HepG2 (cell line): ENCODE results near the gene CGREF1. TPM values are rescaled to one million over a fixed set of nuclear protein-coding genes. Genes with fewer than 3 reads are reported as not detected.

Experiments used
- ATAC-seq: fragments of 200-7000 bp; cut with Tn5 transposase; 3 replicates; pipeline ENCODE4 v1.9.1; 2020; ENCODE audit warnings: mild to moderate bottlenecking, moderate library complexity
- BruUV-seq: library from RNA; stranded (reverse); fragments of 400-500 nt; replicated peaks from 2 replicates; lab custom pipeline; 2021; lab: Mats Ljungman, UMichigan
- CTCF ChIA-PET: fragments of 300-600 bp; formaldehyde crosslinking; extraction: SDS; loops from one replicate; lab custom pipeline; 2021; ENCODE audit warnings: low total read pairs, inconsistent platforms, low intra/inter-chr PET ratio; lab: Yijun Ruan, JAX
- POLR2A ChIA-PET: fragments of 350-600 bp; sonication (Branson Sonifier 250); formaldehyde crosslinking; loops from one replicate; lab custom pipeline; 2020; ENCODE audit warnings: antibody characterized with exemption, inconsistent platforms; lab: Yijun Ruan, JAX
- DNase-seq: peaks from one replicate; pipeline ENCODE4 v3.0.0-alpha.2; 2015; ENCODE audit warnings: low spot score
- FAIRE-seq: peaks from 3 replicates; lab custom pipeline; 2011; peaks lifted over from hg19 to GRCh38; lab: Jason Lieb, UNC
- H2AFZ ChIP-seq: one replicate; pipeline ENCODE4 v1.6.1; 2011; ENCODE audit warnings: low read length, inconsistent platforms
- H3K27ac ChIP-seq: fragments of 300-600 bp; 3 replicates; pipeline ENCODE4 v1.8.0; 2011; ENCODE audit warnings: mixed run types, mild to moderate bottlenecking, mixed read lengths, low read length, inconsistent platforms; ENCODE audit not compliant: insufficient read depth; ENCODE audit errors: extremely low read length
- H3K27me3 ChIP-seq, 2 experiments: fragments of 200-600 bp in 1 of 2; 2 replicates in 1 of 2; 3 replicates in 1 of 2; pipeline versions ENCODE4 v1.6.0 to v1.8.0; 2011; ENCODE audit warnings: low read length in 2 of 2, mild to moderate bottlenecking in 2 of 2, moderate library complexity in 2 of 2, inconsistent platforms in 1 of 2; ENCODE audit not compliant: insufficient read depth in 2 of 2, control insufficient read depth in 1 of 2
- H3K36me3 ChIP-seq, 2 experiments: fragments of 200-600 bp in 1 of 2; replicated peaks in 1 of 2; 2 replicates in 1 of 2; 3 replicates in 1 of 2; pipeline versions ENCODE4 v1.5.1 to v1.8.0; 2011; ENCODE audit warnings: low read length in 2 of 2, inconsistent platforms in 1 of 2; ENCODE audit not compliant: insufficient read depth in 2 of 2, control insufficient read depth in 1 of 2
- H3K4me1 ChIP-seq: 2 replicates; pipeline ENCODE4 v1.5.1; 2012; ENCODE audit warnings: low read length, inconsistent platforms; ENCODE audit not compliant: insufficient read depth
- H3K4me2 ChIP-seq: 2 replicates; pipeline ENCODE4 v1.6.0; 2011; ENCODE audit warnings: low read depth, low read length, inconsistent platforms
- H3K4me3 ChIP-seq, 3 experiments: fragments of 200-600 bp in 1 of 3; sonication (generic), shearing (Covaris generic) in 1 of 3; replicated peaks in 1 of 3; 2 replicates each; pipeline ENCODE4 v1.5.1; 2011 to 2016; ENCODE audit warnings: low read length in 3 of 3, inconsistent platforms in 2 of 3, low read depth in 2 of 3, mild to moderate bottlenecking in 2 of 3, control low read depth in 1 of 3, mixed read lengths in 1 of 3; ENCODE audit not compliant: insufficient read depth in 1 of 3
- H3K79me2 ChIP-seq: one replicate; pipeline ENCODE4 v1.6.1; 2011; ENCODE audit warnings: low read length, inconsistent platforms; ENCODE audit not compliant: insufficient read depth
- H3K9ac ChIP-seq: 2 replicates; pipeline ENCODE4 v1.6.0; 2011; ENCODE audit warnings: mild to moderate bottlenecking, low read depth, low read length, inconsistent platforms; ENCODE audit not compliant: insufficient read depth
- H3K9me3 ChIP-seq: 2 replicates; pipeline ENCODE4 v1.5.1; 2012; ENCODE audit warnings: mild to moderate bottlenecking, low read length
- H4K20me1 ChIP-seq: 2 replicates; pipeline ENCODE4 v1.6.0; 2011; ENCODE audit warnings: inconsistent platforms, mild to moderate bottlenecking, low read length, moderate library complexity; ENCODE audit not compliant: insufficient read depth
- HMG20A ChIP-seq: IDR thresholded peaks from 2 replicates; pipeline ENCODE4 v1.6.1; 2016; ENCODE audit warnings: borderline replicate concordance
- HNF4A ChIP-seq: sonication (generic); formaldehyde crosslinking; IDR thresholded peaks from 2 replicates; pipeline ENCODE4 v1.4.0; 2020; ENCODE audit warnings: missing genetic modification reagents
- MYNN ChIP-seq: sonication (generic); formaldehyde crosslinking; IDR thresholded peaks from 2 replicates; pipeline ENCODE4 v1.4.0; 2020; ENCODE audit warnings: mild to moderate bottlenecking, low read depth, missing genetic modification reagents
- NFATC3 ChIP-seq: sonication (generic); formaldehyde crosslinking; IDR thresholded peaks from 2 replicates; pipeline ENCODE4 v1.5.1; 2020; ENCODE audit warnings: mild to moderate bottlenecking, missing genetic modification reagents
- NONO ChIP-seq, 2 experiments: fragments of 450-650 bp in 1 of 2; sonication (generic) in 1 of 2; formaldehyde crosslinking in 1 of 2; IDR thresholded peaks in 1 of 2; conservative IDR thresholded peaks in 1 of 2; 2 replicates each; pipeline versions ENCODE4 v1.6.1 to v1.8.0; 2017 to 2022; ENCODE audit warnings: mild to moderate bottlenecking in 1 of 2, missing genetic modification reagents in 1 of 2, moderate library complexity in 1 of 2
- SMAD1 ChIP-seq: sonication (generic); formaldehyde crosslinking; IDR thresholded peaks from 2 replicates; pipeline ENCODE4 v1.4.0; 2020; ENCODE audit warnings: missing genetic modification reagents, low read depth, mild to moderate bottlenecking, borderline replicate concordance
- TBX2 ChIP-seq: sonication (generic); formaldehyde crosslinking; IDR thresholded peaks from 2 replicates; pipeline ENCODE4 v1.5.0; 2020; ENCODE audit warnings: missing genetic modification reagents, mild to moderate bottlenecking, borderline replicate concordance
- TSC22D2 ChIP-seq: sonication (generic); formaldehyde crosslinking; IDR thresholded peaks from 2 replicates; pipeline ENCODE4 v1.5.1; 2020; ENCODE audit warnings: missing genetic modification reagents, mild to moderate bottlenecking, borderline replicate concordance
- ZNF260 ChIP-seq: sonication (generic); formaldehyde crosslinking; IDR thresholded peaks from 2 replicates; pipeline ENCODE4 v1.4.0; 2020; ENCODE audit warnings: missing genetic modification reagents, low read depth, mild to moderate bottlenecking, borderline replicate concordance
- ZNF550 ChIP-seq: sonication (generic); formaldehyde crosslinking; IDR thresholded peaks from 2 replicates; pipeline ENCODE4 v1.4.0; 2020; ENCODE audit warnings: mild to moderate bottlenecking, missing genetic modification reagents, borderline replicate concordance
- WGBS: methylation state at CpG from one replicate; pipeline ENCODE4 v1.1.6; 2017; ENCODE audit warnings: low lambda C conversion rate; 5-methylcytosine and 5-hydroxymethylcytosine counted together
- in situ Hi-C: cut with HindIII; loops from 2 replicates; pipeline ENCODE4 v1.10.0; 2017; ENCODE audit warnings: low pct_unique_long_range_greater_than_20kb; ENCODE audit not compliant: extremely low pct_ligation_motif_present
- intact Hi-C: fragments of 100-400 bp; cut with micrococcal nuclease; formaldehyde crosslinking; loops from one replicate; pipeline ENCODE4 v1.10.0; 2022; ENCODE audit not compliant: unreplicated experiment
- polyA plus RNA-seq, 8 experiments: library from polyadenylated mRNA; depleted of rRNA in 3 of 8; stranded (reverse) in 7 of 8; unstranded in 1 of 8; fragments of >200 nt; fragmentation: Illumina TruSeq in 4 of 8; extraction: Trizol in 4 of 8; gene quantifications; 2 replicates each; pipeline versions ENCODE4 v1.2.1 to v1.2.3, GENCODE V29; 2011 to 2016; ENCODE audit warnings: low read depth in 4 of 8, missing spikeins in 1 of 8, mixed read lengths in 1 of 8; ENCODE audit not compliant: insufficient read depth in 1 of 8
- total RNA-seq, 5 experiments: library from RNA; depleted of rRNA; stranded (reverse); fragments of >200 nt; fragmentation: Illumina TruSeq; extraction: Trizol; gene quantifications; 2 replicates each; pipeline ENCODE4 v1.2.3, GENCODE V29; 2016; ENCODE audit warnings: low read depth in 1 of 5

The CGREF1 gene
- total and polyA plus RNA-seq, 2 of the 13 experiments (the other 11 are each of a cell fraction or from before 2014, with no cell fraction given): 13.9 to 23.4 TPM

DNA sequence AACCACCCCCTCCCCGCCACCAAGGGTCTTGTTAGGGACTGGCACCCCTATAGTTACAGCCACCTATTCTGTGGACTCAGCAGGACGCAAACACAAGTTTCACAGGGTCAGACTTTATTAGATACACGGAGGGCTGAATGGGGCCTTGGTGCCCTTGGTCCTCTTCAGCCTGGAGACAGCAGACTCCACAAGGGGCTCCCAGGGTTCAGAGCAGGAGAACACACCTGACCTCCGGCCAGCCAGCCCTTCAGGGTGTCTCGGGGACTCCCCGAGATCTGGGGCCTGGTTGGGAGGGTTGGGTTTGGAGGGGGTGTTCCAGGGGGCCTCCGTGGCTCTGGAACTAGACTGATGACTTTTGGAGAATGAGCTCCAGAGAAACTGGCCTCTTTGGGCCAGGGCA lies 17.8 kb upstream of the CGREF1 start:
- Histone ChIP-seq H3K27ac (no peak overlapping the region), H3K79me2 (peaks cover 22% of the 10 kb centered on the region), H2AFZ (no peak overlapping the region), H3K9ac (no peak overlapping the region), H3K9me3 (no peaks in the 10 kb centered on the region), H4K20me1 (no peaks in the 10 kb centered on the region; the same call in 1 of the 2 replicates), H3K4me2 (no peak overlapping the region), H3K27me3 (peaks cover 6 to 21% of the 10 kb centered on the region in 2 experiments; a peak in 3 of 5 replicates), H3K4me3 (no peak overlapping the region), H3K36me3 (peaks cover 10 to 17% of the 10 kb centered on the region in 2 experiments), H3K4me1 (peaks cover 47% of the 10 kb centered on the region)
- no peak for ATAC-seq
- intact Hi-C loops (no loop called here), in situ Hi-C loops (no loop called here)
- DNase-seq: no peak
- no peak for FAIRE-seq
- TF ChIP-seq TBX2 (CRISPR knock-in tag) (0 out of 2 replicates have a peak, but pooled peaks have one; percentile 11), NFATC3 (CRISPR knock-in tag) (no peak), SMAD1 (CRISPR knock-in tag) (0 out of 2 replicates have a peak, but pooled peaks have one; percentile 11)
- BruUV-seq: no TSS peak
- 82% methylated on average over 5 of the region's 7 CpGs for WGBS
- CTCF ChIA-PET: no interaction called here
- POLR2A ChIA-PET: interaction anchor here (0.6 to 2.2 kb wide), 2 partner anchors 14 to 116 kb away, joined by 3 to 7 read pairs; partner anchors contain the start of gene ABHD1

DNA sequence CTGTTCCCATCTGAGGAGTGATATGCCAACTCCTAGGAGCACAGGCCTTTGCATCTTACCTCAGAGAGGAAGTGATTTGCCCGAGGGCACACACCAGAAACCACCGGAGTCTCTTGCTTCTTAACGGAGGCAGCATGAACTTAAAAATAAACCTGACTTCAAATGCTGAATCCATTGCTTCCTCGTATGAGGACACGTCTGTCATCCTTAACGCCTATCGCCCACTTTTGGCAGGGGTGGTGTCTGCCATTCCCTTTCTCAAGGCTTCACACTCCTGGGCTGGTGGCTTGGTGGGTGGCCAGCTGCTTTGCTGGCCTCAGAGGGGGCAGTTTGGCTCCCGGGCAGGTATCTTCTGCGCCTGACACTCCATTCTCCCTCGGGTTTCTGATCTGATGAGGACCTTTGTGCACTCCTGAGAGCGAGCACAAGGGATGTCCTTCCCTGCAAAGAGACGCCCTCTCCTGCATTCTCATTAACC lies 16.6 kb upstream of the CGREF1 start:
- H3K4me1 ChIP-seq: peaks cover 53% of the 10 kb centered on the region
- no peak overlapping the region for H3K4me3 ChIP-seq
- FAIRE-seq (peak; percentile 15), DNase-seq (no peak), ATAC-seq (no peak)
- no peak overlapping the region for H3K9ac ChIP-seq
- intact Hi-C loops: loop anchor here (2.0 kb wide), 1 partner anchor 55 kb away; no protein-coding TSS in a partner anchor
- no peaks in the 10 kb centered on the region for H3K9me3 ChIP-seq
- H3K36me3 ChIP-seq: peaks cover 20 to 29% of the 10 kb centered on the region in 2 experiments
- no peak overlapping the region for H3K27ac ChIP-seq
- TF ChIP-seq HMG20A (CRISPR knock-in tag) (no peak), ZNF550 (0 out of 2 replicates have a peak, but pooled peaks have one; percentile 46), MYNN (CRISPR knock-in tag) (no peak), ZNF260 (0 out of 2 replicates have a peak, but pooled peaks have one; percentile 45), NONO (IDR thresholded peaks at IDR 0.05) (no peak), NONO (CRISPR knock-in tag; conservative IDR thresholded peaks at IDR 0.05) (no peak), TSC22D2 (no peak), HNF4A (no peak)
- ChIA-PET POLR2A (interaction anchor here (1.4 to 1.6 kb wide), 2 partner anchors 13 to 33 kb away, joined by 4 read pairs; partner anchors contain the start of gene TCF23), CTCF (no interaction called here)
- no peak overlapping the region for H3K4me2 ChIP-seq
- 91% methylated on average over 12 of the region's 12 CpGs for WGBS
- H3K79me2 ChIP-seq: peaks cover 22% of the 10 kb centered on the region
- H4K20me1 ChIP-seq: no peaks in the 10 kb centered on the region; the same call in 1 of the 2 replicates
- no TSS peak for BruUV-seq
- in situ Hi-C loops: no loop called here
- no peak overlapping the region for H2AFZ ChIP-seq
- peaks cover 6 to 21% of the 10 kb centered on the region in 2 experiments; a peak in 3 of 5 replicates for H3K27me3 ChIP-seq
